B cell (primary cell): ENCODE measurements around the gene ODAM. TPM values are rescaled to one million over a fixed set of nuclear protein-coding genes. Genes with fewer than 3 reads are reported as not detected.

Source experiments
- ATAC-seq: fragments of 200-7000 bp; cut with Tn5 transposase; one replicate; pipeline ENCODE4 v1.10.0; 2021; ENCODE audit warnings: low read depth, mild to moderate bottlenecking, moderate number of reproducible peaks, moderate library complexity
- CTCF ChIA-PET: fragments of 350-600 bp; sonication (Branson Sonifier 250); formaldehyde crosslinking; loops from one replicate; lab custom pipeline; 2021; ENCODE audit warnings: antibody characterized with exemption, inconsistent platforms; lab: Charles Lee
- POLR2A ChIA-PET: fragments of 350-600 bp; sonication (Branson Sonifier 250); formaldehyde crosslinking; loops from one replicate; lab custom pipeline; 2021; ENCODE audit warnings: antibody characterized with exemption; lab: Charles Lee
- DNase-seq: peaks from one replicate; pipeline ENCODE4 v3.0.0; 2013
- H2AFZ ChIP-seq: 2 replicates; pipeline ENCODE4 v1.6.1; 2012; ENCODE audit warnings: mild to moderate bottlenecking, low read depth, low read length; ENCODE audit not compliant: insufficient read depth, poor library complexity, severe bottlenecking
- H3K27ac ChIP-seq, 2 donors: 1 replicate in 1 of 2; 2 replicates in 1 of 2; pipeline ENCODE4 v1.5.1; 2012 to 2013; ENCODE audit warnings: low read length in 2 of 2, mild to moderate bottlenecking in 2 of 2, moderate library complexity in 1 of 2
- H3K27me3 ChIP-seq, 4 experiments: fragments of 200-600 bp in 1 of 4; sonication (generic) in 1 of 4; replicated peaks in 1 of 4; 1 replicate in 2 of 4; 2 replicates in 2 of 4; pipeline versions ENCODE4 v1.6.1 to v1.7.0; 2013 to 2016; ENCODE audit warnings: low read length in 3 of 4, mild to moderate bottlenecking in 2 of 4, mixed read lengths in 1 of 4, moderate library complexity in 1 of 4; ENCODE audit not compliant: insufficient read depth in 4 of 4, control insufficient read depth in 3 of 4; ENCODE audit errors: control extremely low read depth in 1 of 4
- H3K36me3 ChIP-seq, 2 experiments: replicated peaks in 1 of 2; 1 replicate in 1 of 2; 2 replicates in 1 of 2; pipeline versions ENCODE4 v1.6.1 to v1.7.1; 2013; ENCODE audit warnings: low read length in 1 of 2; ENCODE audit not compliant: insufficient read depth in 2 of 2, control insufficient read depth in 1 of 2; ENCODE audit errors: control extremely low read depth in 1 of 2, extremely low read depth in 1 of 2
- H3K4me1 ChIP-seq, 2 donors: fragments of 200-600 bp in 1 of 2; sonication (generic) in 1 of 2; 1 replicate in 1 of 2; 2 replicates in 1 of 2; pipeline versions ENCODE4 v1.5.1 to v1.6.1; 2013 to 2017; ENCODE audit warnings: low read length in 2 of 2; ENCODE audit not compliant: control insufficient read depth in 2 of 2, insufficient read depth in 2 of 2
- H3K4me2 ChIP-seq: replicated peaks from 2 replicates; pipeline ENCODE3; 2012; ENCODE audit warnings: mild to moderate bottlenecking, low read depth, low read length; ENCODE audit not compliant: poor library complexity, severe bottlenecking
- H3K4me3 ChIP-seq, 5 experiments: fragments of 200-600 bp in 1 of 5; sonication (generic) in 1 of 5; 1 replicate in 3 of 5; 2 replicates in 2 of 5; pipeline versions ENCODE4 v1.5.1 to v1.7.0; 2011 to 2016; ENCODE audit warnings: low read length in 4 of 5, mild to moderate bottlenecking in 4 of 5, low read depth in 2 of 5, control low read depth in 1 of 5, moderate library complexity in 1 of 5; ENCODE audit not compliant: insufficient read depth in 1 of 5; ENCODE audit errors: control extremely low read depth in 1 of 5, extremely low read depth in 1 of 5
- H3K79me2 ChIP-seq: fragments of 200-600 bp; sonication (generic); one replicate; pipeline ENCODE4 v1.6.0; 2016; ENCODE audit warnings: low read length; ENCODE audit not compliant: control insufficient read depth, insufficient read depth
- H3K9ac ChIP-seq: fragments of 200-600 bp; sonication (generic); 2 replicates; pipeline ENCODE4 v1.6.1; 2017; ENCODE audit warnings: mild to moderate bottlenecking, low read length, moderate library complexity
- H3K9me3 ChIP-seq, 3 donors: one replicate each; pipeline versions ENCODE4 v1.6.1 to v1.7.1; 2013; ENCODE audit warnings: low read length in 2 of 3; ENCODE audit not compliant: control insufficient read depth in 2 of 3, insufficient read depth in 1 of 3; ENCODE audit errors: control extremely low read depth in 1 of 3
- H4K20me1 ChIP-seq: 2 replicates; pipeline ENCODE4 v1.6.0; 2012; ENCODE audit warnings: mild to moderate bottlenecking, low read length; ENCODE audit not compliant: insufficient read depth, control insufficient read depth, poor library complexity, severe bottlenecking
- H3K27ac Mint-ChIP-seq: one replicate; pipeline ENCODE4 v1.8.0; 2021; ENCODE audit warnings: mixed read lengths
- H3K27me3 Mint-ChIP-seq: one replicate; pipeline ENCODE4 v1.8.0; 2021; ENCODE audit warnings: mixed read lengths
- H3K4me1 Mint-ChIP-seq: one replicate; pipeline ENCODE4 v1.8.0; 2021; ENCODE audit warnings: mixed read lengths
- H3K4me3 Mint-ChIP-seq: one replicate; pipeline ENCODE4 v1.8.0; 2021; ENCODE audit warnings: mixed read lengths
- H3K9me3 Mint-ChIP-seq: one replicate; pipeline ENCODE4 v1.8.0; 2022; ENCODE audit warnings: mixed read lengths; ENCODE audit not compliant: insufficient read depth
- CTCF ChIP-seq: fragments of 200-600 bp; IDR thresholded peaks from one replicate; pipeline ENCODE4 v1.8.0; 2022; ENCODE audit warnings: antibody characterized with exemption, mild to moderate bottlenecking
- EZH2 ChIP-seq: IDR thresholded peaks from 2 replicates; pipeline ENCODE4 v1.6.1; 2012; ENCODE audit warnings: borderline replicate concordance, low read depth, mild to moderate bottlenecking, moderate library complexity, low read length; ENCODE audit not compliant: insufficient read depth, poor library complexity, severe bottlenecking
- WGBS: methylation state at CpG from one replicate; pipeline ENCODE4 v1.1.5; 2013; ENCODE audit warnings: missing lambda C conversion rate; ENCODE audit not compliant: insufficient coverage; 5-methylcytosine and 5-hydroxymethylcytosine counted together
- intact Hi-C: fragments of 100-400 bp; cut with micrococcal nuclease; formaldehyde crosslinking; loops from one replicate; pipeline ENCODE4 v1.10.0; 2022
- polyA plus RNA-seq: library from polyadenylated mRNA; depleted of rRNA; stranded (reverse); fragments of >200 nt; gene quantifications from 2 replicates; pipeline ENCODE4 v1.2.3, GENCODE V29; 2012
- total RNA-seq, 2 donors: library from RNA; stranded (reverse); fragments of 120-200 nt in 1 of 2; gene quantifications; 1 replicate in 1 of 2; 2 replicates in 1 of 2; pipeline versions ENCODE4 v1.2.3 to v1.2.4, GENCODE V29; 2013 to 2022

Gene ODAM
- total and polyA plus RNA-seq, 2 donors (not counting 1 experiment from before 2014, with no cell fraction given) = not detected

GRCh38 chr4:70181864-70182263, 13.7 kb upstream of the ODAM start:
- Histone ChIP-seq H3K27me3 (no peaks in the 10 kb centered on the region), H3K9me3 (no peaks in the 10 kb centered on the region), H3K4me3 (no peak overlapping the region), H2AFZ (no peak overlapping the region), H3K36me3 (no peaks in the 10 kb centered on the region), H4K20me1 (no peaks in the 10 kb centered on the region), H3K9ac (no peak overlapping the region), H3K27ac (no peak overlapping the region), H3K4me2 (no peak overlapping the region), H3K4me1 (no peaks in the 10 kb centered on the region), H3K79me2 (no peaks in the 10 kb centered on the region)
- intact Hi-C loops = no loop called here
- no peaks in the 10 kb centered on the region for H3K4me1 Mint-ChIP-seq
- POLR2A ChIA-PET = no interaction called here
- H3K27me3 Mint-ChIP-seq = no peaks in the 10 kb centered on the region
- TF ChIP-seq EZH2 = no peak
- no peak for TF ChIP-seq CTCF
- no CpG with 5 or more reads among the region's 1 CpG for WGBS
- ATAC-seq (no peak), DNase-seq (no peak)
- H3K4me3 Mint-ChIP-seq = no peak overlapping the region
- H3K9me3 Mint-ChIP-seq = no peaks in the 10 kb centered on the region
- CTCF ChIA-PET = no interaction called here
- no peak overlapping the region for H3K27ac Mint-ChIP-seq

GRCh38 chr4:70182517-70183167, 12.9 kb upstream of the ODAM start:
- H3K9me3 ChIP-seq = no peaks in the 10 kb centered on the region
- no peaks in the 10 kb centered on the region for H3K36me3 ChIP-seq
- no peaks in the 10 kb centered on the region for H3K4me1 ChIP-seq
- H3K27ac ChIP-seq = no peak overlapping the region
- no peaks in the 10 kb centered on the region for H4K20me1 ChIP-seq
- Mint-ChIP-seq H3K27me3 (no peaks in the 10 kb centered on the region), H3K9me3 (no peaks in the 10 kb centered on the region), H3K4me1 (no peaks in the 10 kb centered on the region), H3K27ac (no peak overlapping the region), H3K4me3 (no peak overlapping the region)
- H2AFZ ChIP-seq = no peak overlapping the region
- DNase-seq = no peak
- no peak for TF ChIP-seq EZH2
- TF ChIP-seq CTCF = no peak
- no peak overlapping the region for H3K9ac ChIP-seq
- POLR2A ChIA-PET = no interaction called here
- H3K27me3 ChIP-seq = no peaks in the 10 kb centered on the region
- H3K4me2 ChIP-seq = no peak overlapping the region
- intact Hi-C loops = no loop called here
- ATAC-seq = no peak
- H3K79me2 ChIP-seq = no peaks in the 10 kb centered on the region
- H3K4me3 ChIP-seq = no peak overlapping the region
- CTCF ChIA-PET = no interaction called here
- 100% methylated on average over 1 of the region's 2 CpGs for WGBS
